Cardiac muscle cell (in vitro differentiated cells and primary cell): Measurements from ENCODE around the gene CCDC34. TPM values are rescaled to one million over a fixed set of nuclear protein-coding genes. Genes with fewer than 3 reads are reported as not detected.

Source experiments
- DNase-seq, 2 donors: peaks; one replicate each; pipeline versions ENCODE4 v3.0.0 to v3.0.0-alpha.2; 2010 to 2017; ENCODE audit warnings: low read depth in 1 of 2, low spot score in 1 of 2
- H3K27ac ChIP-seq: fragments of 200-600 bp; sonication (generic); 2 replicates; pipeline ENCODE4 v1.5.1; 2016
- H3K27me3 ChIP-seq: fragments of 200-600 bp; sonication (generic); 2 replicates; pipeline ENCODE4 v1.6.0; 2016; ENCODE audit warnings: control low read depth
- H3K36me3 ChIP-seq: fragments of 200-600 bp; sonication (generic); 2 replicates; pipeline ENCODE4 v1.5.1; 2016; ENCODE audit warnings: control low read depth
- H3K4me1 ChIP-seq: fragments of 200-600 bp; sonication (generic); 2 replicates; pipeline ENCODE4 v1.8.1; 2017; ENCODE audit warnings: low read depth, mild to moderate bottlenecking, mixed run types
- H3K4me3 ChIP-seq: fragments of 200-600 bp; sonication (generic); 2 replicates; pipeline ENCODE4 v1.5.1; 2016; ENCODE audit warnings: mild to moderate bottlenecking
- H3K9me3 ChIP-seq: fragments of 200-600 bp; sonication (generic); 2 replicates; pipeline ENCODE4 v1.5.1; 2017; ENCODE audit warnings: low read depth, mild to moderate bottlenecking, control low read depth
- CTCF ChIP-seq: IDR thresholded peaks from 2 replicates; pipeline ENCODE4 v1.5.1; 2012; ENCODE audit warnings: low read depth, mild to moderate bottlenecking, low read length
- polyA plus RNA-seq: library from polyadenylated mRNA; unstranded; fragments of >200 nt; fragmentation: Nextera tagmentation; extraction: Ambion mirVana; gene quantifications from 2 replicates; pipeline ENCODE4 v1.2.1, GENCODE V29; 2016
- total RNA-seq: library from RNA; depleted of rRNA; stranded (reverse); fragments of >200 nt; gene quantifications from 2 replicates; pipeline ENCODE4 v1.2.3, GENCODE V29; 2016

The CCDC34 gene
- total and polyA plus RNA-seq, 2 experiments from 2014 or later, result 12.8 to 21.1 TPM

DNA sequence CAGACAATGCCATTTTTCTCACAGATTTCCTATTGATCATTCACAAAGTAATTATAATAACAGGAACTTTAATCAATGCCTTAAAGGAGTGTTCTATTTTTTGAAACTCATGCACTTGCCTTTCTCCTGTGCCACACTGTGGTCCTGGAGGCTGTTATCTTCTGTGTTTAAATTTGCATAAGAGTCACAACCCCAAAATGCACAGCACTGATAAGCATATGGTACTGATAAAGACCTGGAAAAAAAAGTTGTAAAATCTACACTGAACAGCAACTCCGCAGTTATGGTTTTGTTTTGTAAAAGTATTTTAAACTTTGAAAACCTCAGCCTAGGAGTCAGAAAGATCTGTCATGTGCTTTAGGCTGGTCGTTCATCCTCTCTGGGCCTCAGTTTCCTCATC is 9.1 kb upstream of the CCDC34 start:
- Histone ChIP-seq H3K4me1 (no peaks in the 10 kb centered on the region), H3K27ac (no peak overlapping the region), H3K4me3 (no peak overlapping the region), H3K27me3 (no peaks in the 10 kb centered on the region), H3K9me3 (no peaks in the 10 kb centered on the region), H3K36me3 (peaks cover 63% of the 10 kb centered on the region)
- no peak for DNase-seq
- no peak for TF ChIP-seq CTCF

DNA sequence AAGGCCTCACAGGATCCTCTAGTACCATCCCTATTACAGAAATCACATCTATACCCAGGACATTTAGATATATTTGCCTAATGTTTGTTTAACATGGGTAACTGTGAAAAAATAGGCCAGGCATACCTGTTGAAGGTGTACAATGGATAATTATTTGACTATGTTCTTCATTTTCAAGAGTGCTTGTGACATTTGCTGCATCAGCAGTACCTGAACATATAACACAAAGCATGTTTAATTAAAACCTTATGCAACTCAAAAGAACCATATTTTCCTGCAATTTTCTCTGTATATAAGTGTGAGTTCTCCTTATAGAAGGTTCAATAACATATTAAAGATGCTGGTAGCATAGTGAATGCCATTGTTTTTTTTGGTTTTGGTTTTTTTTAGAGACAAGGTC is 8.5 kb upstream of the CCDC34 start:
- DNase-seq, result no peak
- no peak for TF ChIP-seq CTCF
- Histone ChIP-seq H3K9me3 (no peaks in the 10 kb centered on the region), H3K27ac (peak overlapping the region; percentile 38), H3K36me3 (peaks cover 57% of the 10 kb centered on the region), H3K4me3 (no peak overlapping the region), H3K27me3 (no peaks in the 10 kb centered on the region), H3K4me1 (no peaks in the 10 kb centered on the region)

DNA sequence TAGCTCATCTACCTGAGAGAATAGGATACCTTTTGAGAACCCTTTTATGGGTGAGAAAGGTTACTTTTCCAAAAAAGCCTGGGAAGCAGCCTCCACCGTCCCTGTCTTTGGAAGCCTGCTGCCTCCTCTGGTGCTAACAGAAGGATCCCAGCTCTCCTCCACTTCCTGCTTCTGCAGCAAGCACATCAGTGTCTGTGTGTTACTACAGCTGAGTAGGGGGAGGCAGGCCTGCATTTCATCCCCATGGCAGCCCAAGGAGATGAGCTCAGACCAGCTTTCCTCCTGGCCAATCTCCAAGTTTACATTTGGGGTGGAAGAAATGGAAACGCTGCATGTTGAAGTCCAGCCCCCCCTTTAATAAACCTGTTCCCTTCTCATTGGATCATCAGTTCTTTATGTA is 7.4 kb upstream of the CCDC34 start:
- Histone ChIP-seq H3K9me3 (no peaks in the 10 kb centered on the region), H3K27ac (peak overlapping the region; percentile 8), H3K27me3 (no peaks in the 10 kb centered on the region), H3K4me1 (no peaks in the 10 kb centered on the region), H3K4me3 (no peak overlapping the region), H3K36me3 (peaks cover 55% of the 10 kb centered on the region)
- DNase-seq, result no peak
- no peak for TF ChIP-seq CTCF

DNA sequence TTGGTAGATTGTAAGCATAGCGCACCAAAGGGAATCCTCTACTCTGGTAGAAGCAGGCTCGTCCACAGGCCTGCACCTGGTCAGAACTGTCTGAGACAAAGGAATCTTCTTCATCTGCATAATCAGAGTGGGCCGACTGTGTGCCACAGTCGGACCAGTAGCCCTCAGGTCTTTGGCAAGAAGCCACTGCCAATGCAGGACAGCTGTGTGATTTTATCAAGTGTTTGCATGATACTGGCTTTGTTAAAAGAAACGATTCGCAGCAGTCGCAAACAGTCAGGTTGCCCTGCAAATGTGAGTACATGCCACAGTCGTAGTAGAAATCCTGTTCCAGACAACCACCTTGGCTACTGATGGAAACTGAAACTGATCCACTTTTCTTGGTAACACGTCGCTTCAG is 4.9 kb upstream of the CCDC34 start:
- Histone ChIP-seq H3K27me3 (no peaks in the 10 kb centered on the region), H3K27ac (peak overlapping the region; percentile 62), H3K4me3 (no peak overlapping the region), H3K36me3 (peaks cover 35% of the 10 kb centered on the region), H3K4me1 (peaks cover 7% of the 10 kb centered on the region), H3K9me3 (no peaks in the 10 kb centered on the region)
- no peak for DNase-seq
- TF ChIP-seq CTCF, result no peak

DNA sequence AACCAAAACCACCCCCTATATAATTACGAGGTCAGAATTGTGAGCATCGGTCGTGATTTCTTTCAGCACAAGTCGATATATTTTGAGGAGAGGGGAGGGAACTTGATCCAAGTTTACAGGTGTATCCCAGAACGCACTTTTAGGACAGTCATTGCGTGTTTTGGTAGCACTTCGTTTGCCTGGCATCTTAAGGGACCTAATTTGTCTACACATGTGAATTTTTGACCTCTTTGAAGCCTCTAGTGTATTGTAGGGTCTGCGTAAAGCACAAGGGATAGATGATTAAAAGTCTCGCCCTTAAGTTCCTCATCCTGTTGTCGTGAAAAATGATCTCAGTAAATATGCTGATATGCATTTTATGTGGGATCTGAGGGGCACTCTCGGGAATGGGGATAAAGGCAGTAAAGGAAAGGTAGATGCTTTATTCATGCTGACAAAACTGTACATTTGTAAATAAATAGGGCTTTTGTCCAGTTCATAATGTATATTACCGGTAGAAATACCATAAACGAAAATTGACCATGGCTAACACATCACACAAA is 632 bp upstream of the CCDC34 start:
- no peaks in the 10 kb centered on the region for H3K27me3 ChIP-seq
- no peak for TF ChIP-seq CTCF
- peak overlapping the region; percentile 43 for H3K4me3 ChIP-seq
- H3K27ac ChIP-seq, result peak overlapping the region; percentile 72
- no peak for DNase-seq
- H3K9me3 ChIP-seq, result no peaks in the 10 kb centered on the region
- H3K4me1 ChIP-seq, result peaks cover 32% of the 10 kb centered on the region
- peaks cover 13% of the 10 kb centered on the region for H3K36me3 ChIP-seq
